H9 (cell line): ENCODE measurements around the gene ZNF14. TPM values are rescaled to one million over a fixed set of nuclear protein-coding genes. Genes with fewer than 3 reads are reported as not detected.

Experiments
- DNase-seq: peaks from one replicate; pipeline ENCODE4 v3.0.0-alpha.2; 2017
- H2AFZ ChIP-seq: one replicate; pipeline ENCODE4 v1.6.1; 2013; ENCODE audit warnings: mild to moderate bottlenecking, low read length, control low read depth, moderate library complexity
- H2AK5ac ChIP-seq: 2 replicates; pipeline ENCODE4 v1.6.1; 2013; ENCODE audit warnings: low read length, control low read depth, mixed read lengths; ENCODE audit not compliant: insufficient read length
- H2BK120ac ChIP-seq: one replicate; pipeline ENCODE4 v1.6.1; 2013; ENCODE audit warnings: low read depth, mild to moderate bottlenecking, low read length, control low read depth, inconsistent platforms; ENCODE audit not compliant: poor library complexity, severe bottlenecking
- H2BK12ac ChIP-seq: 2 replicates; pipeline ENCODE4 v1.6.1; 2013; ENCODE audit warnings: low read length, control low read depth, mixed read lengths, low read depth; ENCODE audit not compliant: insufficient read length
- H2BK15ac ChIP-seq: 2 replicates; pipeline ENCODE4 v1.6.1; 2013; ENCODE audit warnings: low read depth, low read length, control low read depth
- H2BK20ac ChIP-seq: one replicate; pipeline ENCODE4 v1.6.1; 2013; ENCODE audit warnings: low read depth, mild to moderate bottlenecking, low read length, control low read depth, inconsistent platforms; ENCODE audit not compliant: poor library complexity, severe bottlenecking
- H2BK5ac ChIP-seq: 2 replicates; pipeline ENCODE4 v1.6.1; 2013; ENCODE audit warnings: low read length, control low read depth, mixed read lengths; ENCODE audit not compliant: insufficient read length
- H3K14ac ChIP-seq: 2 replicates; pipeline ENCODE4 v1.6.1; 2013; ENCODE audit warnings: low read length, control low read depth; ENCODE audit not compliant: insufficient read depth
- H3K18ac ChIP-seq: 2 replicates; pipeline ENCODE4 v1.6.1; 2013; ENCODE audit warnings: low read depth, mild to moderate bottlenecking, mixed read lengths, low read length, control low read depth; ENCODE audit not compliant: insufficient read length
- H3K23ac ChIP-seq: 2 replicates; pipeline ENCODE4 v1.6.1; 2013; ENCODE audit warnings: low read length, control low read depth, mixed read lengths, low read depth; ENCODE audit not compliant: insufficient read length
- H3K23me2 ChIP-seq: 2 replicates; pipeline ENCODE4 v1.6.1; 2013; ENCODE audit warnings: low read depth, mild to moderate bottlenecking, mixed read lengths, low read length, control low read depth; ENCODE audit not compliant: insufficient read length, poor library complexity, severe bottlenecking
- H3K27ac ChIP-seq: 2 replicates; pipeline ENCODE4 v1.5.1; 2013; ENCODE audit warnings: low read length, control low read depth, mixed read lengths, low read depth; ENCODE audit not compliant: insufficient read length
- H3K27me3 ChIP-seq: 2 replicates; pipeline ENCODE4 v1.6.1; 2013; ENCODE audit warnings: low read length, control low read depth, inconsistent platforms; ENCODE audit not compliant: insufficient read depth
- H3K4ac ChIP-seq: 2 replicates; pipeline ENCODE4 v1.6.1; 2013; ENCODE audit warnings: low read depth, mild to moderate bottlenecking, control low read depth, inconsistent platforms, low read length, moderate library complexity
- H3K4me1 ChIP-seq: 2 replicates; pipeline ENCODE4 v1.6.1; 2013; ENCODE audit warnings: low read length, control low read depth, inconsistent platforms; ENCODE audit not compliant: insufficient read depth
- H3K4me2 ChIP-seq: 2 replicates; pipeline ENCODE4 v1.6.1; 2013; ENCODE audit warnings: low read length, control low read depth, mixed read lengths; ENCODE audit not compliant: insufficient read length, insufficient read depth
- H3K56ac ChIP-seq: 2 replicates; pipeline ENCODE4 v1.6.1; 2013; ENCODE audit warnings: low read depth, mild to moderate bottlenecking, mixed read lengths, low read length, control low read depth; ENCODE audit not compliant: insufficient read length
- H3K79me1 ChIP-seq: 2 replicates; pipeline ENCODE4 v1.6.1; 2013; ENCODE audit warnings: low read depth, mild to moderate bottlenecking, moderate library complexity, low read length, control low read depth, inconsistent platforms; ENCODE audit not compliant: insufficient read depth, poor library complexity, severe bottlenecking
- H3K79me2 ChIP-seq: 2 replicates; pipeline ENCODE4 v1.6.1; 2013; ENCODE audit warnings: low read length, control low read depth, inconsistent platforms; ENCODE audit not compliant: insufficient read depth
- H3K9ac ChIP-seq: 2 replicates; pipeline ENCODE4 v1.6.1; 2013; ENCODE audit warnings: low read length, control low read depth, mixed read lengths; ENCODE audit not compliant: insufficient read length; ENCODE audit errors: extremely low read depth
- H3K9me3 ChIP-seq: one replicate; pipeline ENCODE4 v1.6.1; 2013; ENCODE audit warnings: low read depth, low read length, inconsistent platforms; ENCODE audit not compliant: control insufficient read depth
- H3T11ph ChIP-seq: one replicate; pipeline ENCODE4 v1.6.1; 2013; ENCODE audit warnings: mild to moderate bottlenecking, low read length, control low read depth, inconsistent platforms
- H4K20me1 ChIP-seq: one replicate; pipeline ENCODE4 v1.6.1; 2013; ENCODE audit not compliant: control insufficient read depth, insufficient read length, insufficient read depth
- H4K5ac ChIP-seq: 2 replicates; pipeline ENCODE4 v1.6.1; 2013; ENCODE audit warnings: low read depth, mild to moderate bottlenecking, mixed read lengths, low read length, control low read depth; ENCODE audit not compliant: insufficient read length
- H4K8ac ChIP-seq: replicated peaks from 2 replicates; pipeline ENCODE4 v1.6.1; 2013; ENCODE audit warnings: low read length, control low read depth, mixed read lengths, low read depth; ENCODE audit not compliant: insufficient read length
- H4K91ac ChIP-seq: 2 replicates; pipeline ENCODE4 v1.6.1; 2013; ENCODE audit warnings: low read depth, mild to moderate bottlenecking, moderate library complexity, mixed read lengths, low read length, control low read depth; ENCODE audit not compliant: insufficient read length
- H3K27ac Mint-ChIP-seq, 3 experiments: 2 replicates in 2 of 3; 3 replicates in 1 of 3; pipeline ENCODE4 v1.8.0; 2020 to 2021; ENCODE audit warnings: mixed read lengths in 3 of 3, mild to moderate bottlenecking in 1 of 3, moderate library complexity in 1 of 3
- H3K27me3 Mint-ChIP-seq: 2 replicates; pipeline ENCODE4 v1.8.0; 2021; ENCODE audit warnings: low read depth, mild to moderate bottlenecking, moderate library complexity, mixed read lengths
- H3K36me3 Mint-ChIP-seq, 3 experiments: 2 replicates in 2 of 3; 3 replicates in 1 of 3; pipeline ENCODE4 v1.8.0; 2020 to 2021; ENCODE audit warnings: low read depth in 3 of 3, mixed read lengths in 3 of 3; ENCODE audit not compliant: insufficient read depth in 1 of 3
- H3K4me1 Mint-ChIP-seq, 2 experiments: 2 replicates each; pipeline ENCODE4 v1.8.0; 2020; ENCODE audit warnings: mixed read lengths in 2 of 2
- H3K4me3 Mint-ChIP-seq, 2 experiments: 2 replicates in 1 of 2; 3 replicates in 1 of 2; pipeline ENCODE4 v1.8.0; 2020 to 2021; ENCODE audit warnings: mild to moderate bottlenecking in 2 of 2, mixed read lengths in 2 of 2, moderate library complexity in 1 of 2
- H3K9me3 Mint-ChIP-seq, 2 experiments: 2 replicates in 1 of 2; 3 replicates in 1 of 2; pipeline ENCODE4 v1.8.0; 2020; ENCODE audit warnings: mild to moderate bottlenecking in 2 of 2, mixed read lengths in 2 of 2, moderate library complexity in 1 of 2
- CTCF ChIP-seq: fragments of 200-600 bp; sonication (generic); conservative IDR thresholded peaks from 3 replicates; pipeline ENCODE4 v1.8.0; 2021; ENCODE audit warnings: antibody characterized with exemption, mild to moderate bottlenecking
- WGBS: extraction: QIAGEN DNeasy Blood & Tissue Kit; methylation state at CpG from one replicate; pipeline ENCODE4 v1.1.7; 2013; ENCODE audit warnings: missing lambda C conversion rate, low lambda C conversion rate, mixed read lengths; ENCODE audit not compliant: insufficient read length; ENCODE audit errors: extremely low coverage; 5-methylcytosine and 5-hydroxymethylcytosine counted together
- total RNA-seq: library from RNA; stranded (reverse); gene quantifications from 2 replicates; pipeline ENCODE4 v1.2.1, GENCODE V29; 2021

The ZNF14 gene
- total RNA-seq, 1 experiment from 2014 or later, result 8.3 TPM

GRCh38 chr19:19670070-19670551, 62.8 kb downstream of the ZNF14 start:
- Histone ChIP-seq H2BK5ac (no peak overlapping the region), H4K91ac (no peak overlapping the region), H3T11ph (no peak overlapping the region), H3K56ac (no peak overlapping the region), H3K27me3 (no peaks in the 10 kb centered on the region), H3K18ac (no peak overlapping the region), H2AFZ (no peak overlapping the region), H4K5ac (no peak overlapping the region), H4K20me1 (no peaks in the 10 kb centered on the region), H2BK20ac (no peak overlapping the region), H3K23ac (no peak overlapping the region), H3K14ac (no peak overlapping the region), H2BK120ac (no peak overlapping the region), H3K23me2 (peaks cover 16% of the 10 kb centered on the region), H3K27ac (no peak overlapping the region), H3K9me3 (no peaks in the 10 kb centered on the region), H2AK5ac (no peak overlapping the region), H3K9ac (peak overlapping the region; percentile 69), H3K79me1 (peaks cover 8% of the 10 kb centered on the region), H3K79me2 (peaks cover 11% of the 10 kb centered on the region; the same call in 1 of the 2 replicates), H4K8ac (no peak overlapping the region), H3K4me1 (peaks cover 4% of the 10 kb centered on the region; the same call in 1 of the 2 replicates), H3K4ac (no peak overlapping the region), H3K4me2 (peak overlapping the region; percentile 64), H2BK15ac (no peak overlapping the region), H2BK12ac (no peak overlapping the region)
- peak; percentile 61 for DNase-seq
- H3K36me3 Mint-ChIP-seq, result peaks cover 27 to 36% (median 35%) of the 10 kb centered on the region in 3 experiments
- H3K9me3 Mint-ChIP-seq, result peaks cover 3 to 7% of the 10 kb centered on the region in 2 experiments; a peak in 4 of 5 replicates
- TF ChIP-seq CTCF, result no peak
- no peaks in the 10 kb centered on the region for H3K27me3 Mint-ChIP-seq
- H3K4me1 Mint-ChIP-seq, result peaks cover 23 to 25% of the 10 kb centered on the region in 2 experiments
- no CpG with 5 or more reads among the region's 10 CpGs for WGBS
- peak overlapping the region; percentile 69 to 98 (median 97); a peak in 6 of 7 replicates for H3K27ac Mint-ChIP-seq
- peak overlapping the region; percentile 81 to 92 for H3K4me3 Mint-ChIP-seq
